OCI-LY1 (cell line): ENCODE data around the gene CRBN.

ENCODE experiments used
- H2AFZ ChIP-seq: fragments of 200-600 bp; sonication (generic), shearing (Covaris generic); 2 replicates; pipeline ENCODE4 v1.6.0; 2014; ENCODE audit warnings: antibody characterized with exemption, mild to moderate bottlenecking, low read length
- H3F3A ChIP-seq: fragments of 200-600 bp; sonication (generic), shearing (Covaris generic); 2 replicates; pipeline ENCODE4 v1.6.0; 2014; ENCODE audit warnings: mild to moderate bottlenecking, antibody characterized with exemption, low read length, moderate library complexity; ENCODE audit not compliant: insufficient read depth
- H3K27ac ChIP-seq: fragments of 200-600 bp; sonication (generic); 2 replicates; pipeline ENCODE4 v1.5.1; 2014; ENCODE audit warnings: low read length, mixed run types, mild to moderate bottlenecking, low read depth; ENCODE audit not compliant: poor library complexity, severe bottlenecking
- H3K27me3 ChIP-seq: fragments of 200-600 bp; sonication (generic); 2 replicates; pipeline ENCODE4 v1.6.0; 2014; ENCODE audit warnings: antibody characterized with exemption, mild to moderate bottlenecking, low read length, moderate library complexity; ENCODE audit not compliant: insufficient read depth
- H3K36me3 ChIP-seq: fragments of 200-600 bp; sonication (generic); 2 replicates; pipeline ENCODE4 v1.6.1; 2014; ENCODE audit warnings: mild to moderate bottlenecking, antibody characterized with exemption, low read length, moderate library complexity, mixed read lengths; ENCODE audit not compliant: insufficient read depth
- H3K4me1 ChIP-seq: fragments of 200-600 bp; sonication (generic); 2 replicates; pipeline ENCODE4 v1.5.1; 2014; ENCODE audit warnings: mild to moderate bottlenecking, low read length, moderate library complexity; ENCODE audit not compliant: insufficient read depth, severe bottlenecking
- H3K4me2 ChIP-seq: fragments of 200-600 bp; sonication (generic), shearing (Covaris generic); 2 replicates; pipeline ENCODE4 v1.6.1; 2014; ENCODE audit warnings: low read length
- H3K4me3 ChIP-seq: fragments of 200-600 bp; sonication (generic); 2 replicates; pipeline ENCODE4 v1.5.1; 2014; ENCODE audit warnings: low read length, low read depth, mild to moderate bottlenecking, mixed read lengths; ENCODE audit not compliant: poor library complexity, severe bottlenecking
- H3K79me2 ChIP-seq: fragments of 200-600 bp; shearing (Covaris generic); 2 replicates; pipeline ENCODE4 v1.6.1; 2016; ENCODE audit warnings: mixed run types, low read length, mixed read lengths; ENCODE audit not compliant: insufficient read depth
- H3K9ac ChIP-seq: fragments of 200-600 bp; sonication (generic), shearing (Covaris generic); 2 replicates; pipeline ENCODE4 v1.6.1; 2014; ENCODE audit warnings: mild to moderate bottlenecking, low read length, mixed read lengths
- H3K9me2 ChIP-seq: fragments of 200-600 bp; sonication (generic), shearing (Covaris generic); 2 replicates; pipeline ENCODE4 v1.6.1; 2014; ENCODE audit warnings: low read depth, mild to moderate bottlenecking, low read length, mixed read lengths
- H3K9me3 ChIP-seq: fragments of 200-600 bp; shearing (Covaris generic); 2 replicates; pipeline ENCODE4 v1.6.1; 2014; ENCODE audit warnings: low read length, mixed read lengths
- H4K20me1 ChIP-seq: fragments of 200-600 bp; sonication (generic), shearing (Covaris generic); 2 replicates; pipeline ENCODE4 v1.6.0; 2016; ENCODE audit warnings: mild to moderate bottlenecking, low read length; ENCODE audit not compliant: insufficient read depth
- EZH2 ChIP-seq: fragments of 200-600 bp; sonication (generic), shearing (Covaris generic); IDR thresholded peaks from 2 replicates; pipeline ENCODE4 v1.8.0; 2017; ENCODE audit warnings: borderline replicate concordance, mixed run types, mild to moderate bottlenecking, antibody characterized with exemption, low read length, moderate library complexity, mixed read lengths
- TF ChIP-seq, protein P1 (sequence below): fragments of 200-600 bp; sonication (generic), shearing (Covaris generic); IDR thresholded peaks from 2 replicates; pipeline ENCODE4 v1.5.1; 2017; ENCODE audit warnings: mild to moderate bottlenecking, antibody characterized with exemption, low read length, moderate library complexity, mixed read lengths

Gene CRBN

DNA sequence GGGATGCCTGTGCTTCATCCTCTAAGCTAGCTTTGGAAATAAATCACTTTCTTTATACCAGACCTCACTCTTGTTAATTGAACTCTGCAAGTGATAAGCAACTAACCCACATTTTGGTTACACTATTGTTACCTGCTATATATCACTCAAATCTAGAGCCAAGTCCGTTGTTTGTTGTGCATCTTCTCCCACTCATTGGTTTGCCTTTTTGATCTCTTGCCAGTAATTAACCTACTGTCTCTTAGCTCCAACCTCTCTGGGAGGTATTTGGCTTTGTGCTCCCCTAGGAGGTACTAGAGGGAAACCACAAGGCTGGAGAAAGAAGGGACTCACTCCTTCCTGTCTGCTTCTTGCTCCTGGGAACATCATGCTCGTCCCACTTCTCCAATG, 12.8 kb upstream of the CRBN start:
- no peaks in the 10 kb centered on the region for H3K9me3 ChIP-seq
- H3K27ac ChIP-seq, result no peak overlapping the region
- H3K4me1 ChIP-seq, result no peaks in the 10 kb centered on the region
- H2AFZ ChIP-seq, result no peak overlapping the region
- no peak overlapping the region for H3K9ac ChIP-seq
- H3F3A ChIP-seq, result no peaks in the 10 kb centered on the region
- TF ChIP-seq EZH2, result no peak
- TF ChIP-seq, protein P1, sequence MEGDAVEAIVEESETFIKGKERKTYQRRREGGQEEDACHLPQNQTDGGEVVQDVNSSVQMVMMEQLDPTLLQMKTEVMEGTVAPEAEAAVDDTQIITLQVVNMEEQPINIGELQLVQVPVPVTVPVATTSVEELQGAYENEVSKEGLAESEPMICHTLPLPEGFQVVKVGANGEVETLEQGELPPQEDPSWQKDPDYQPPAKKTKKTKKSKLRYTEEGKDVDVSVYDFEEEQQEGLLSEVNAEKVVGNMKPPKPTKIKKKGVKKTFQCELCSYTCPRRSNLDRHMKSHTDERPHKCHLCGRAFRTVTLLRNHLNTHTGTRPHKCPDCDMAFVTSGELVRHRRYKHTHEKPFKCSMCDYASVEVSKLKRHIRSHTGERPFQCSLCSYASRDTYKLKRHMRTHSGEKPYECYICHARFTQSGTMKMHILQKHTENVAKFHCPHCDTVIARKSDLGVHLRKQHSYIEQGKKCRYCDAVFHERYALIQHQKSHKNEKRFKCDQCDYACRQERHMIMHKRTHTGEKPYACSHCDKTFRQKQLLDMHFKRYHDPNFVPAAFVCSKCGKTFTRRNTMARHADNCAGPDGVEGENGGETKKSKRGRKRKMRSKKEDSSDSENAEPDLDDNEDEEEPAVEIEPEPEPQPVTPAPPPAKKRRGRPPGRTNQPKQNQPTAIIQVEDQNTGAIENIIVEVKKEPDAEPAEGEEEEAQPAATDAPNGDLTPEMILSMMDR, result no peak
- no peak overlapping the region for H3K4me3 ChIP-seq
- no peaks in the 10 kb centered on the region for H4K20me1 ChIP-seq
- H3K27me3 ChIP-seq, result no peaks in the 10 kb centered on the region
- no peaks in the 10 kb centered on the region for H3K36me3 ChIP-seq
- no peaks in the 10 kb centered on the region for H3K9me2 ChIP-seq
- no peak overlapping the region for H3K4me2 ChIP-seq
- no peaks in the 10 kb centered on the region for H3K79me2 ChIP-seq

- no peaks in the 10 kb centered on the region for H3K9me2 ChIP-seq
- no peaks in the 10 kb centered on the region for H3K9me3 ChIP-seq
- no peaks in the 10 kb centered on the region for H4K20me1 ChIP-seq
- H3K79me2 ChIP-seq, result no peaks in the 10 kb centered on the region
- no peaks in the 10 kb centered on the region for H3F3A ChIP-seq
- no peak overlapping the region for H3K4me2 ChIP-seq
- no peak overlapping the region for H3K27ac ChIP-seq
- H3K4me1 ChIP-seq, result no peaks in the 10 kb centered on the region
- no peaks in the 10 kb centered on the region for H3K36me3 ChIP-seq
- TF ChIP-seq EZH2, result no peak
- TF ChIP-seq, protein P1, result no peak
- no peak overlapping the region for H3K9ac ChIP-seq
- no peaks in the 10 kb centered on the region for H3K27me3 ChIP-seq
- H2AFZ ChIP-seq, result no peak overlapping the region
- no peak overlapping the region for H3K4me3 ChIP-seq
These were observed 12.3 kb upstream of the CRBN start for GRCh38 chr3:3191675-3192285.

GRCh38 chr3:3189961-3190360, 10.5 kb upstream of the CRBN start:
- H3F3A ChIP-seq, result no peaks in the 10 kb centered on the region
- H3K27me3 ChIP-seq, result no peaks in the 10 kb centered on the region
- H4K20me1 ChIP-seq, result no peaks in the 10 kb centered on the region
- no peak overlapping the region for H3K4me3 ChIP-seq
- no peak overlapping the region for H3K4me2 ChIP-seq
- H3K36me3 ChIP-seq, result no peaks in the 10 kb centered on the region
- H2AFZ ChIP-seq, result no peak overlapping the region
- H3K27ac ChIP-seq, result no peak overlapping the region
- H3K79me2 ChIP-seq, result no peaks in the 10 kb centered on the region
- no peaks in the 10 kb centered on the region for H3K9me3 ChIP-seq
- no peaks in the 10 kb centered on the region for H3K9me2 ChIP-seq
- TF ChIP-seq, protein P1, result no peak
- no peak for TF ChIP-seq EZH2
- no peaks in the 10 kb centered on the region for H3K4me1 ChIP-seq
- no peak overlapping the region for H3K9ac ChIP-seq
